Measurements from ENCODE around the gene AGAP1. TPM values are rescaled to one million over a fixed set of nuclear protein-coding genes. Genes with fewer than 3 reads are reported as not detected.

The AGAP1 gene
- polyA plus RNA-seq, 2 of the 4 experiments (the other 2 are of a cell fraction), result 20.2 to 21.9 TPM

DNA sequence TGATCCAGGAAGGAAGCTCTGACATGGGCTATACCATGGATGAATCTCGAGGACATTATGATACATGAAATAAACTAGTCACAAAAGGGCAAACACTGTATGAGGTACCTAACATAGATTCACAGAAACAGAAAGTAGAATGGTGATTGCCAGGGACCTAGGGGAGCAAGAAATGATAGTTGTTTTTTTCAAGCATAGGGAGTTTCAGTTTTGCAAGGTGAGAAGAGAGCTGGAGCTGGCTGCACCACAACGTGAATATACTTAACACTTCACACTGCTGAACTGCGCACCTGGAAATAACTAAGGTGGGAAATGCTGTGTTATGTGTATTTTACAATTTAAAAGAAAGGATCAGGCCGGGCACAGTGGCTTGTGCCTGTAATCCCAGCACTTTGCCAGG, 13.2 kb upstream of the AGAP1 start:
- ChIA-PET CTCF (no interaction called here), POLR2A (no interaction called here)
- 56% methylated on average over 4 of the region's 4 CpGs for WGBS (ENCODE audit: missing lambda C conversion rate)
- no peak overlapping the region for H3K27ac ChIP-seq
- no peaks in the 10 kb centered on the region; the same call in 2 of the 3 replicates for H3K9me3 ChIP-seq
- H3K4me3 ChIP-seq, result no peak overlapping the region
- H3K4me2 ChIP-seq, result no peak overlapping the region
- DNase-seq (ENCODE audit: low read depth in 1 of 2, low spot score in 1 of 2) (no peak), ATAC-seq (no peak), FAIRE-seq (no peak)
- 0 out of 3 replicates have a peak, but pooled peaks cover 5% of the 10 kb centered on the region for H3K4me1 ChIP-seq
- TF ChIP-seq HOXA7 (CRISPR knock-in tag; IDR thresholded peaks at IDR 0.05), result no peak
- TF ChIP-seq, protein P1, sequence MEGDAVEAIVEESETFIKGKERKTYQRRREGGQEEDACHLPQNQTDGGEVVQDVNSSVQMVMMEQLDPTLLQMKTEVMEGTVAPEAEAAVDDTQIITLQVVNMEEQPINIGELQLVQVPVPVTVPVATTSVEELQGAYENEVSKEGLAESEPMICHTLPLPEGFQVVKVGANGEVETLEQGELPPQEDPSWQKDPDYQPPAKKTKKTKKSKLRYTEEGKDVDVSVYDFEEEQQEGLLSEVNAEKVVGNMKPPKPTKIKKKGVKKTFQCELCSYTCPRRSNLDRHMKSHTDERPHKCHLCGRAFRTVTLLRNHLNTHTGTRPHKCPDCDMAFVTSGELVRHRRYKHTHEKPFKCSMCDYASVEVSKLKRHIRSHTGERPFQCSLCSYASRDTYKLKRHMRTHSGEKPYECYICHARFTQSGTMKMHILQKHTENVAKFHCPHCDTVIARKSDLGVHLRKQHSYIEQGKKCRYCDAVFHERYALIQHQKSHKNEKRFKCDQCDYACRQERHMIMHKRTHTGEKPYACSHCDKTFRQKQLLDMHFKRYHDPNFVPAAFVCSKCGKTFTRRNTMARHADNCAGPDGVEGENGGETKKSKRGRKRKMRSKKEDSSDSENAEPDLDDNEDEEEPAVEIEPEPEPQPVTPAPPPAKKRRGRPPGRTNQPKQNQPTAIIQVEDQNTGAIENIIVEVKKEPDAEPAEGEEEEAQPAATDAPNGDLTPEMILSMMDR (IDR thresholded peaks at IDR 0.05), result no peak
- TF ChIP-seq MAFK (IDR thresholded peaks at IDR 0.05; ENCODE audit: partially characterized antibody), result no peak
- no peak for TF ChIP-seq HOXB13 (CRISPR knock-in tag; IDR thresholded peaks at IDR 0.05; ENCODE audit: low read depth)
- TF ChIP-seq RFX5 (IDR thresholded peaks at IDR 0.05), result no peak
- no peak for TF ChIP-seq HOXB5 (CRISPR knock-in tag; IDR thresholded peaks at IDR 0.05)
- no peak for TF ChIP-seq HDAC2 (IDR thresholded peaks at IDR 0.05)
- no peak for TF ChIP-seq MAZ (IDR thresholded peaks at IDR 0.05; ENCODE audit: borderline replicate concordance, low read depth, low read length)
- TF ChIP-seq CBX8 (IDR thresholded peaks at IDR 0.05), result no peak
- TF ChIP-seq NPAS2 (CRISPR knock-in tag; IDR thresholded peaks at IDR 0.05; ENCODE audit: borderline replicate concordance), result no peak
- no peak for TF ChIP-seq CHD4 (IDR thresholded peaks at IDR 0.05; ENCODE audit: borderline replicate concordance)
- TF ChIP-seq, protein P2, sequence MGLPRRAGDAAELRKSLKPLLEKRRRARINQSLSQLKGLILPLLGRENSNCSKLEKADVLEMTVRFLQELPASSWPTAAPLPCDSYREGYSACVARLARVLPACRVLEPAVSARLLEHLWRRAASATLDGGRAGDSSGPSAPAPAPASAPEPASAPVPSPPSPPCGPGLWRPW (IDR thresholded peaks at IDR 0.05), result no peak
- no peak for TF ChIP-seq SREBF2 (IDR thresholded peaks at IDR 0.05)
- TF ChIP-seq JUN (IDR thresholded peaks at IDR 0.05), result no peak
- no peak for TF ChIP-seq RCOR1 (IDR thresholded peaks at IDR 0.05; ENCODE audit: low read depth, low read length)
- TF ChIP-seq RARB (CRISPR knock-in tag; IDR thresholded peaks at IDR 0.05), result no peak

DNA sequence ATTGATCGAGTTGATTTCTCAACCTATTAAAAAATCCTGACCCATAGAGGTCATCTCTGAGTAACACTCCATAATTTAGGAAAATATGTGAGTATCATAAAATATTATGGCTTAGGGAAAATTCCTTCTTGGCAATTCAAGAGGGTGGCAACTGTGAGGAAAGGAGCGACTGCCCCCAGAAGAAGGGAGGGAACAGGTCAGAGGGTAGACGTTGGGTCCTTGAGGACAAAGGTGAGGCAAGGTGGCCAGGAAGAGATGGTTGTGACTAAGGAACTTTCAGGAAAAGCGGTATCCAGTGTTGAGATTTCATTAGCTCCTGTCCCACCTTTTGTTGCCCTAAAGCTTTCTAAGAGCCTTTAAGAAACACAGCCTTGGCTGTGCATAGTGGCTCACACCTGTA, 10.5 kb upstream of the AGAP1 start:
- WGBS (ENCODE audit: missing lambda C conversion rate), result 61% methylated on average over 4 of the region's 4 CpGs
- H3K4me1 ChIP-seq, result 0 out of 3 replicates have a peak, but pooled peaks cover 5% of the 10 kb centered on the region
- CTCF ChIA-PET, result interaction anchor here (1.1 to 1.8 kb wide), 2 partner anchors 13 to 16 kb away, joined by 3 to 4 read pairs; no protein-coding TSS in a partner anchor

More for the DNA sequence above, 10.5 kb upstream of the AGAP1 start:
- no peaks in the 10 kb centered on the region for H3K9me3 ChIP-seq
- H3K27ac ChIP-seq, result no peak overlapping the region
- FAIRE-seq (no peak), DNase-seq (ENCODE audit: low read depth in 1 of 2, low spot score in 1 of 2) (no peak), ATAC-seq (no peak)
- no peak overlapping the region for H3K4me3 ChIP-seq
- POLR2A ChIA-PET, result no interaction called here
- no peak overlapping the region for H3K4me2 ChIP-seq
- TF ChIP-seq, protein P3, sequence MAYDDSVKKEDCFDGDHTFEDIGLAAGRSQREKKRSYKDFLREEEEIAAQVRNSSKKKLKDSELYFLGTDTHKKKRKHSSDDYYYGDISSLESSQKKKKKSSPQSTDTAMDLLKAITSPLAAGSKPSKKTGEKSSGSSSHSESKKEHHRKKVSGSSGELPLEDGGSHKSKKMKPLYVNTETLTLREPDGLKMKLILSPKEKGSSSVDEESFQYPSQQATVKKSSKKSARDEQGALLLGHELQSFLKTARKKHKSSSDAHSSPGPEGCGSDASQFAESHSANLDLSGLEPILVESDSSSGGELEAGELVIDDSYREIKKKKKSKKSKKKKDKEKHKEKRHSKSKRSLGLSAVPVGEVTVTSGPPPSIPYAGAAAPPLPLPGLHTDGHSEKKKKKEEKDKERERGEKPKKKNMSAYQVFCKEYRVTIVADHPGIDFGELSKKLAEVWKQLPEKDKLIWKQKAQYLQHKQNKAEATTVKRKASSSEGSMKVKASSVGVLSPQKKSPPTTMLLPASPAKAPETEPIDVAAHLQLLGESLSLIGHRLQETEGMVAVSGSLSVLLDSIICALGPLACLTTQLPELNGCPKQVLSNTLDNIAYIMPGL (CRISPR knock-in tag; IDR thresholded peaks at IDR 0.05; ENCODE audit: borderline replicate concordance), result no peak
- TF ChIP-seq, protein P4, sequence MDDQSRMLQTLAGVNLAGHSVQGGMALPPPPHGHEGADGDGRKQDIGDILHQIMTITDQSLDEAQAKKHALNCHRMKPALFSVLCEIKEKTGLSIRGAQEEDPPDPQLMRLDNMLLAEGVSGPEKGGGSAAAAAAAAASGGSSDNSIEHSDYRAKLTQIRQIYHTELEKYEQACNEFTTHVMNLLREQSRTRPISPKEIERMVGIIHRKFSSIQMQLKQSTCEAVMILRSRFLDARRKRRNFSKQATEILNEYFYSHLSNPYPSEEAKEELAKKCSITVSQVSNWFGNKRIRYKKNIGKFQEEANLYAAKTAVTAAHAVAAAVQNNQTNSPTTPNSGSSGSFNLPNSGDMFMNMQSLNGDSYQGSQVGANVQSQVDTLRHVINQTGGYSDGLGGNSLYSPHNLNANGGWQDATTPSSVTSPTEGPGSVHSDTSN (IDR thresholded peaks at IDR 0.05), result no peak
- TF ChIP-seq HOXB5 (CRISPR knock-in tag; IDR thresholded peaks at IDR 0.05) (no peak), POLR2A (IDR thresholded peaks at IDR 0.05; ENCODE audit: low read length) (no peak), HEYL (CRISPR knock-in tag; IDR thresholded peaks at IDR 0.05) (no peak), KDM5A (IDR thresholded peaks at IDR 0.05) (no peak), CHD4 (IDR thresholded peaks at IDR 0.05; ENCODE audit: borderline replicate concordance) (no peak), KDM1A (IDR thresholded peaks at IDR 0.05; ENCODE audit: low read depth) (no peak), MYC (IDR thresholded peaks at IDR 0.05; ENCODE audit: borderline replicate concordance, low read length) (no peak), MAFK (IDR thresholded peaks at IDR 0.05; ENCODE audit: partially characterized antibody) (no peak), MAZ (IDR thresholded peaks at IDR 0.05; ENCODE audit: borderline replicate concordance, low read depth, low read length) (no peak), CBX2 (IDR thresholded peaks at IDR 0.05; ENCODE audit: borderline replicate concordance, low read depth) (no peak), RARB (CRISPR knock-in tag; IDR thresholded peaks at IDR 0.05) (no peak), ZNF302 (CRISPR knock-in tag; IDR thresholded peaks at IDR 0.05) (no peak), SMC3 (IDR thresholded peaks at IDR 0.05) (no peak), JUN (IDR thresholded peaks at IDR 0.05) (no peak), PHF8 (IDR thresholded peaks at IDR 0.05; ENCODE audit: borderline replicate concordance, low read depth) (no peak)
- TF ChIP-seq, protein P5, sequence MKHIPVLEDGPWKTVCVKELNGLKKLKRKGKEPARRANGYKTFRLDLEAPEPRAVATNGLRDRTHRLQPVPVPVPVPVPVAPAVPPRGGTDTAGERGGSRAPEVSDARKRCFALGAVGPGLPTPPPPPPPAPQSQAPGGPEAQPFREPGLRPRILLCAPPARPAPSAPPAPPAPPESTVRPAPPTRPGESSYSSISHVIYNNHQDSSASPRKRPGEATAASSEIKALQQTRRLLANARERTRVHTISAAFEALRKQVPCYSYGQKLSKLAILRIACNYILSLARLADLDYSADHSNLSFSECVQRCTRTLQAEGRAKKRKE (CRISPR knock-in tag; IDR thresholded peaks at IDR 0.05; ENCODE audit: low read depth), result no peak
- TF ChIP-seq, protein P1 (IDR thresholded peaks at IDR 0.05), result no peak

Measured in A549 (cell line).